ENCODE measurements around the gene SENP6. TPM values are rescaled to one million over a fixed set of nuclear protein-coding genes. Genes with fewer than 3 reads are reported as not detected.

Gene SENP6
- total and polyA plus RNA-seq, 4 donors: 12.2 to 42.3 (median 26.8) TPM

GRCh38 chr6:75762063-75762462 lies 160.4 kb downstream of the SENP6 start (continued):
- TF ChIP-seq YY1 (IDR thresholded peaks at IDR 0.05) (no peak), RXRA (IDR thresholded peaks at IDR 0.05) (no peak), JUND (IDR thresholded peaks at IDR 0.05) (no peak)

GRCh38 chr6:75766387-75766786 lies 164.7 kb downstream of the SENP6 start:
- H3K27me3 ChIP-seq (ENCODE audit: control insufficient read depth in 4 of 4, insufficient read depth in 4 of 4, low read length in 3 of 4): no peaks in the 10 kb centered on the region
- H3K4me3 ChIP-seq (ENCODE audit: low read depth in 1 of 3, low read length in 3 of 3): no peak overlapping the region
- TF ChIP-seq EGR1 (IDR thresholded peaks at IDR 0.05; ENCODE audit: low read depth in 2 of 2) (no peak), RAD21 (IDR thresholded peaks at IDR 0.05) (no peak), NR2F2 (IDR thresholded peaks at IDR 0.05) (no peak), SP1 (IDR thresholded peaks at IDR 0.05) (no peak)
- DNase-seq (ENCODE audit: low spot score): no peak
- no peaks in the 10 kb centered on the region for H3K9me3 ChIP-seq (ENCODE audit: control insufficient read depth in 4 of 4, low read length in 3 of 4)
- no peaks in the 10 kb centered on the region for H3K36me3 ChIP-seq (ENCODE audit: control insufficient read depth in 4 of 4, insufficient read depth in 3 of 4, low read depth in 1 of 4, low read length in 3 of 4)
- no peak overlapping the region for H3K27ac ChIP-seq (ENCODE audit: low read depth in 1 of 2, low read length in 2 of 2)
- peaks cover 0 to 3% (median 0%) of the 10 kb centered on the region in 4 donors for H3K4me1 ChIP-seq (ENCODE audit: control insufficient read depth in 4 of 4, insufficient read depth in 4 of 4, low read length in 3 of 4)
- H3K9ac ChIP-seq (ENCODE audit: low read depth in 1 of 2, low read length in 2 of 2): no peak overlapping the region

Small RNA genes within 50 kb of the gene (small RNA-seq; reads per million reads assigned to genes)
- gene RNU6-1016P: not detected
- not detected for gene RNU6-1338P
- not detected for gene RNU6-155P

Other genes starting within 250 kb of the SENP6 start
- 1 to 10 TPM in 1 of 2 donors, under 1 TPM in 1; 0.70 to 2.8 TPM for gene FILIP1, start 108.1 kb upstream of the SENP6 start, total RNA-seq
- 1 to 10 TPM in 1 of 2 donors, under 1 TPM in 1; 0.85 to 1.3 TPM for gene FILIP1, start 108.1 kb upstream of the SENP6 start, polyA plus RNA-seq
- 10 to 100 TPM in 1 of 2 donors, 1 to 10 TPM in 1; 6.5 to 16.0 TPM for gene MYO6, start 147.4 kb downstream of the SENP6 start, total RNA-seq
- gene MYO6, start 147.4 kb downstream of the SENP6 start, polyA plus RNA-seq: 10 to 100 TPM in 1 of 2 donors, 1 to 10 TPM in 1; 9.4 to 18.3 TPM

Measured in liver (tissue), 10 donors.